Measurements from ENCODE around the gene NR1H4. TPM values are rescaled to one million over a fixed set of nuclear protein-coding genes. Genes with fewer than 3 reads are reported as not detected.

Gene NR1H4
- total RNA-seq, 3 donors from 2014 or later, result 0.15 TPM; not detected in 2

DNA sequence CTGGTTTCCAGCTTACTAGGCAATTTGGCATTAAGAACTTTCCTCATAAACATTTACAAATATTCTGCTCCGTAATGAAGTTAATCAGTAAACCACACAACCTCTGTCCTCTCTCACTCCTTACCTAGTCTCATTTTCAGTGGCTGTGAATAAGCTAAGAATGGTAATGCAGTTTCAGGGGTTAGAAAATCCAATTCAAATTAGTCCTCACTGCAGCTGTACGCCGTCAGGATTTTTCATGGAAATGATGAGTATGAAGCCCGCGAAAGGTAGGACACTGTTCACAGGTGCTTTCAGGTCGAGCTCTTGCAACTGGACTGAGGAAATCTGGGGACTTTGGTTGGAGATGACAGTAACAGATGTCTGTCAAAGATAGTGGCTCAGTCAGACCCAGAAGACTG lies 29.6 kb downstream of the NR1H4 start:
- no peaks in the 10 kb centered on the region for H3K27me3 ChIP-seq
- no peaks in the 10 kb centered on the region for H3K36me3 ChIP-seq
- TF ChIP-seq POLR2A (IDR thresholded peaks at IDR 0.05), result no peak
- TF ChIP-seq, protein P1, sequence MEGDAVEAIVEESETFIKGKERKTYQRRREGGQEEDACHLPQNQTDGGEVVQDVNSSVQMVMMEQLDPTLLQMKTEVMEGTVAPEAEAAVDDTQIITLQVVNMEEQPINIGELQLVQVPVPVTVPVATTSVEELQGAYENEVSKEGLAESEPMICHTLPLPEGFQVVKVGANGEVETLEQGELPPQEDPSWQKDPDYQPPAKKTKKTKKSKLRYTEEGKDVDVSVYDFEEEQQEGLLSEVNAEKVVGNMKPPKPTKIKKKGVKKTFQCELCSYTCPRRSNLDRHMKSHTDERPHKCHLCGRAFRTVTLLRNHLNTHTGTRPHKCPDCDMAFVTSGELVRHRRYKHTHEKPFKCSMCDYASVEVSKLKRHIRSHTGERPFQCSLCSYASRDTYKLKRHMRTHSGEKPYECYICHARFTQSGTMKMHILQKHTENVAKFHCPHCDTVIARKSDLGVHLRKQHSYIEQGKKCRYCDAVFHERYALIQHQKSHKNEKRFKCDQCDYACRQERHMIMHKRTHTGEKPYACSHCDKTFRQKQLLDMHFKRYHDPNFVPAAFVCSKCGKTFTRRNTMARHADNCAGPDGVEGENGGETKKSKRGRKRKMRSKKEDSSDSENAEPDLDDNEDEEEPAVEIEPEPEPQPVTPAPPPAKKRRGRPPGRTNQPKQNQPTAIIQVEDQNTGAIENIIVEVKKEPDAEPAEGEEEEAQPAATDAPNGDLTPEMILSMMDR (IDR thresholded peaks at IDR 0.05), result no peak
- no peaks in the 10 kb centered on the region for H3K9me3 ChIP-seq
- no peaks in the 10 kb centered on the region for H3K4me1 ChIP-seq
- no peak overlapping the region for H3K4me3 ChIP-seq
- no peak overlapping the region for H3K27ac ChIP-seq
- no peak for DNase-seq (ENCODE audit: low spot score in 2 of 2)
- intact Hi-C loops (cut with DNase I; ENCODE audit: low total_unique reads), result no loop called here

DNA sequence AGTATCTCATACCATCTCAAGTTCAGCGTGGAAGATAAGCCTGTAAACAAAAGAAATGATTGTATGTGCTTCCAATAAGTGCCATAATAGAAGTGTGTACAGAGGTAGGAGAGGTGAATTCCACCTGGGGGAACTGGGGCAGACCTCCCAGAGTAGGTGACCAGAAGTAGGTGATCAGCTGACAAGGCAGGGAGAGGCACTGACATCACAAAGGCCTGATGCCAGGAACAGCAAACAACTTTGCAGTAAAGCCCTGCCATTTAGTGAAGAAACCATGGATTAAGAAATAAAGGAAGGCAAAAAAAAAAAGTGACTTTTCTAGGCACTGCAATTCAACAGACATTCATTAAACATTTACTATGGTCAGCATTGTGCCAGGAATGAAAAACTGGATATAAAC lies 31.1 kb downstream of the NR1H4 start:
- H3K4me1 ChIP-seq, result no peaks in the 10 kb centered on the region
- no peak for DNase-seq (ENCODE audit: low spot score in 2 of 2)
- no peak overlapping the region for H3K4me3 ChIP-seq
- TF ChIP-seq POLR2AphosphoS5 (IDR thresholded peaks at IDR 0.05), result no peak
- TF ChIP-seq, protein P1 (IDR thresholded peaks at IDR 0.05), result no peak
- H3K27ac ChIP-seq, result no peak overlapping the region
- H3K36me3 ChIP-seq, result no peaks in the 10 kb centered on the region
- intact Hi-C loops (cut with DNase I; ENCODE audit: low total_unique reads), result no loop called here
- no peaks in the 10 kb centered on the region for H3K9me3 ChIP-seq
- H3K27me3 ChIP-seq, result no peaks in the 10 kb centered on the region

DNA sequence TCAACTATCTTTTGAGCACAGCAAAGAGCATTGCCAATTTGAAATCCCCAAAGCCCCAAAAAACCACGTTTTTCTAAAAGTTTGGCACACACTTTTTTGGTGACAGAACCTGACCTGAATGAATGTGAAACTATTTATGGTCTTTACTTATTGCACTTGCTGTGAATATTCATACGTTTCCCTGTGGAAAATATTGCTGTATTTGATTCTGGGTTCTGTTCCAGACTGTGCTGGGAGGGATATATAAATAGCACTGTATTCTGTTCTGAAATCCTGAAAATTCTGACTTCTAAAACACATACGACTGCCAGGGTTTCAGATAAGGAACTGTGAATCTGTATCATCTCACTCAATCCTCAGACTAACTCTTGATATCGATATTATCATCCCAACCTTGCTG lies 35.1 kb downstream of the NR1H4 start:
- H3K27ac ChIP-seq, result no peak overlapping the region
- no peaks in the 10 kb centered on the region for H3K36me3 ChIP-seq
- DNase-seq (ENCODE audit: low spot score in 2 of 2), result no peak
- H3K4me1 ChIP-seq, result no peaks in the 10 kb centered on the region
- TF ChIP-seq POLR2A (IDR thresholded peaks at IDR 0.05) (no peak), POLR2AphosphoS5 (IDR thresholded peaks at IDR 0.05) (no peak)
- TF ChIP-seq, protein P1 (IDR thresholded peaks at IDR 0.05), result no peak
- no peaks in the 10 kb centered on the region for H3K9me3 ChIP-seq
- H3K27me3 ChIP-seq, result no peaks in the 10 kb centered on the region
- H3K4me3 ChIP-seq, result no peak overlapping the region
- intact Hi-C loops (cut with DNase I; ENCODE audit: low total_unique reads), result no loop called here

DNA sequence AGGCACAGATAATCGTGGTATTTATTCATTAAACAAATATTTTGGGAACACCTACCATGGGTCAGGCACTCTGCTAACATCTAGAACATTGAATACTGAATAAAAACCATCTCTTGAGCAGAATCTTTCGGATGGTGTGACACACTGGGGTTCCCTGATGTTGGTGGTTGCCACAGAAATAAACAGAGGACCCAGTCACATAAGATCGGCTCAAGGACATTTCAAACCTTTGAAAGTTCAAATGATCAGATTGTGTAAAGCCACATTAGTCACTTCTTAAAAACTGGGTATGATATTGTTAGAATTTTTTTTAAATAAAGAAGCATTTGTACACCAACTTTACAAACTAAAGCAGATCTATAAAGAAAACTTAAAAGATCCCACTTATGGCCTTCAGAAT lies 39.0 kb downstream of the NR1H4 start:
- H3K4me3 ChIP-seq, result no peak overlapping the region
- intact Hi-C loops (cut with DNase I; ENCODE audit: low total_unique reads), result no loop called here
- no peak for DNase-seq (ENCODE audit: low spot score in 2 of 2)
- H3K9me3 ChIP-seq, result no peaks in the 10 kb centered on the region
- H3K27ac ChIP-seq, result no peak overlapping the region
- H3K36me3 ChIP-seq, result no peaks in the 10 kb centered on the region
- no peaks in the 10 kb centered on the region for H3K4me1 ChIP-seq
- H3K27me3 ChIP-seq, result no peaks in the 10 kb centered on the region
- TF ChIP-seq POLR2AphosphoS5 (IDR thresholded peaks at IDR 0.05) (no peak), POLR2A (IDR thresholded peaks at IDR 0.05) (no peak)
- TF ChIP-seq, protein P1 (IDR thresholded peaks at IDR 0.05), result no peak

DNA sequence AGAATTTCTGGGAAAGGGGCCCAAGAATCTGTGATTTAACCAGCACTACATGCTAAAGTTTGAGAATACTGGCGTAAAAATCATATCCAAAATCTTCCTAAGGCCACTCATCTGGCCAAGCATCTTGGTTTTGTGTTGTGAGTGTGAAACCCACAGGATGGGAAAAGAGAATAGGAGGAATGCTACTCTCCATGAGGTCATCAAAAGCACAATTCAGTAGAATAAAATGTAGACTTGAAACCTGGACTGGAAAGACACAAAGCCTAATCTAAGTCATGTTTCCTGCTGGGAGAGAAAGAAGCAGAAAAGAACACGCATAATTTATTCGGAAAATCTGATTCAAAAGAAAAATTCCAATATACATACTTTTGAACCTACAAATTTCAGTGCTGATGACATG lies 42.3 kb downstream of the NR1H4 start:
- Histone ChIP-seq H3K27ac (no peak overlapping the region), H3K36me3 (no peaks in the 10 kb centered on the region), H3K4me1 (no peaks in the 10 kb centered on the region), H3K9me3 (no peaks in the 10 kb centered on the region), H3K4me3 (no peak overlapping the region), H3K27me3 (no peaks in the 10 kb centered on the region)
- intact Hi-C loops (cut with DNase I; ENCODE audit: low total_unique reads), result no loop called here
- DNase-seq (ENCODE audit: low spot score in 2 of 2), result no peak
- no peak for TF ChIP-seq POLR2A (IDR thresholded peaks at IDR 0.05)
- TF ChIP-seq, protein P1 (IDR thresholded peaks at IDR 0.05), result no peak
- TF ChIP-seq POLR2AphosphoS5 (IDR thresholded peaks at IDR 0.05), result no peak

Data from breast epithelium (tissue), 4 donors.